Measurements from ENCODE around the gene TRIB2. TPM values are rescaled to one million over a fixed set of nuclear protein-coding genes. Genes with fewer than 3 reads are reported as not detected.

Gene TRIB2
- total and polyA plus RNA-seq, 9 of the 15 experiments (the other 6 are each of a cell fraction or from before 2014, with no cell fraction given), result 9.0 to 39.0 (median 26.3) TPM

GRCh38 chr2:12769492-12770105 lies 52.9 kb downstream of the TRIB2 start:
- Histone ChIP-seq H3K27ac (ENCODE audit: extremely low read depth, low read depth, low read length) (no peak overlapping the region), H2AFZ (ENCODE audit: low read depth, low read length) (no peak overlapping the region), H3K9me1 (ENCODE audit: control insufficient read depth, insufficient read depth, low read length) (no peaks in the 10 kb centered on the region), H3K36me3 (ENCODE audit: control insufficient read depth, insufficient read depth, low read length) (no peaks in the 10 kb centered on the region), H3K9me3 (replicated peaks; ENCODE audit: control insufficient read depth, insufficient read depth, low read depth, low read length) (no peaks in the 10 kb centered on the region), H3K79me2 (ENCODE audit: control insufficient read depth, insufficient read depth, low read length) (no peaks in the 10 kb centered on the region), H3K4me2 (ENCODE audit: insufficient read depth, low read length) (no peak overlapping the region), H3K4me3 (no peak overlapping the region), H3K27me3 (ENCODE audit: control insufficient read depth in 2 of 2, insufficient read depth in 2 of 2, low read length in 2 of 2) (peaks cover 27% of the 10 kb centered on the region in 2 experiments; a peak in 4 of 5 replicates), H3K9ac (ENCODE audit: insufficient read depth in 1 of 2, low read depth in 2 of 2, low read length in 2 of 2) (no peak overlapping the region), H3K4me1 (replicated peaks in 1 of 2; ENCODE audit: control insufficient read depth in 2 of 2, insufficient read depth in 2 of 2, low read length in 2 of 2) (no peaks in the 10 kb centered on the region; a peak in 1 of 5 replicates), H4K20me1 (replicated peaks; ENCODE audit: control insufficient read depth, insufficient read depth, low read length) (no peaks in the 10 kb centered on the region)
- FAIRE-seq (no peak), ATAC-seq (no peak), DNase-seq (ENCODE audit: extremely low read depth in 1 of 4, low spot score in 3 of 4) (no peak)
- no TSS peak for BruUV-seq (replicated peaks)
- ChIA-PET POLR2A (interaction anchor here (0.5 kb wide), 1 partner anchor 54 kb away, joined by 3 read pairs; no protein-coding TSS in a partner anchor), CTCF (ENCODE audit: low intra/inter-chr PET ratio) (no interaction called here)
- TF ChIP-seq SMARCA4 (IDR thresholded peaks at IDR 0.05) (no peak), ZNF512 (tag; IDR thresholded peaks at IDR 0.05) (peak; percentile 84)
- 2% methylated on average over 9 of the region's 9 CpGs for WGBS (ENCODE audit: insufficient coverage, low coverage, missing lambda C conversion rate)
- in situ Hi-C loops (cut with MboI), result no loop called here
- intact Hi-C loops (cut with micrococcal nuclease), result no loop called here

DNA sequence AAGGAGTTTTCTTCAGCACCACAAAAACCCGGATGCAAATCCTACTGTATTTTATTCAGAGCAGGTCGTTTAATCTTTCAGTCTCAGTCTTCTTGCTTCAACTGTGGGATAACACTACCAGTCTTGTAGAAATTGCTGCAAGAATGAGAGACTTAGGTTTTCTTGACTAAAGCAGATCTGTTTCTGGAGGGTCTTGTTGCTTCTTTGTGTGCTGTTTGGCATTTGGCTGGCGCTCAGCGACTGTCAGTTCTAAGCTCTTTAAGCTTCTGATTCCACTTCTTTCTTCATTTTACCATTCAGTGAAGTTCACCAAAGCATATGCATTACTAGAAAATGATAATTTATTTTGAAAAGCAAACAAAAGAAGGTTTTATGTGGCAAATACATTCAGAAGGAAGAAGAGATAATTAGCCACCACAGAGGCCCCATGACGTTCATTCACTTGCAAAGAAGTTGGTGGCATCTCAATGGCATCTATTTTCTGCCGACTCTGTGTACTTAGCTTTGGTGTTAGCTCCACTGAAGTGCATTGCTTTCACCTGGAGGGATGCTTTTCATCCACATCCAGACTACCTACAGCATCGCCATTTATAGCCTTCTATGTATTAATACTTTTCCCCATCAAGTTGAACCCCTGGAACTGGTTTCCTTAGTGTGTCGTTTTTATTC lies 53.7 kb downstream of the TRIB2 start:
- BruUV-seq (replicated peaks), result no TSS peak
- H3K4me1 ChIP-seq (replicated peaks in 1 of 2; ENCODE audit: control insufficient read depth in 2 of 2, insufficient read depth in 2 of 2, low read length in 2 of 2), result no peaks in the 10 kb centered on the region; a peak in 1 of 5 replicates
- in situ Hi-C loops (cut with MboI), result no loop called here
- TF ChIP-seq, protein P1, sequence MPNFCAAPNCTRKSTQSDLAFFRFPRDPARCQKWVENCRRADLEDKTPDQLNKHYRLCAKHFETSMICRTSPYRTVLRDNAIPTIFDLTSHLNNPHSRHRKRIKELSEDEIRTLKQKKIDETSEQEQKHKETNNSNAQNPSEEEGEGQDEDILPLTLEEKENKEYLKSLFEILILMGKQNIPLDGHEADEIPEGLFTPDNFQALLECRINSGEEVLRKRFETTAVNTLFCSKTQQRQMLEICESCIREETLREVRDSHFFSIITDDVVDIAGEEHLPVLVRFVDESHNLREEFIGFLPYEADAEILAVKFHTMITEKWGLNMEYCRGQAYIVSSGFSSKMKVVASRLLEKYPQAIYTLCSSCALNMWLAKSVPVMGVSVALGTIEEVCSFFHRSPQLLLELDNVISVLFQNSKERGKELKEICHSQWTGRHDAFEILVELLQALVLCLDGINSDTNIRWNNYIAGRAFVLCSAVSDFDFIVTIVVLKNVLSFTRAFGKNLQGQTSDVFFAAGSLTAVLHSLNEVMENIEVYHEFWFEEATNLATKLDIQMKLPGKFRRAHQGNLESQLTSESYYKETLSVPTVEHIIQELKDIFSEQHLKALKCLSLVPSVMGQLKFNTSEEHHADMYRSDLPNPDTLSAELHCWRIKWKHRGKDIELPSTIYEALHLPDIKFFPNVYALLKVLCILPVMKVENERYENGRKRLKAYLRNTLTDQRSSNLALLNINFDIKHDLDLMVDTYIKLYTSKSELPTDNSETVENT (CRISPR knock-in tag; IDR thresholded peaks at IDR 0.05), result no peak
- no peak for TF ChIP-seq GABPA (tag; conservative IDR thresholded peaks at IDR 0.05; ENCODE audit: low read depth)
- TF ChIP-seq MYC (IDR thresholded peaks at IDR 0.05; ENCODE audit: low read depth, low read length), result no peak
- TF ChIP-seq MYC (CRISPR knock-in tag; IDR thresholded peaks at IDR 0.05; ENCODE audit: borderline replicate concordance, low read depth), result no peak
- TF ChIP-seq ZNF695 (CRISPR knock-in tag; IDR thresholded peaks at IDR 0.05), result no peak
- TF ChIP-seq MIER1 (IDR thresholded peaks at IDR 0.05; ENCODE audit: low read depth), result no peak
- no peak for TF ChIP-seq STAT5B (CRISPR knock-in tag; IDR thresholded peaks at IDR 0.05)
- no peak for TF ChIP-seq HNRNPUL1 (IDR thresholded peaks at IDR 0.05; ENCODE audit: low read length)

More for the DNA sequence above, 53.7 kb downstream of the TRIB2 start:
- Histone ChIP-seq H3K4me3 (no peak overlapping the region), H4K20me1 (replicated peaks; ENCODE audit: control insufficient read depth, insufficient read depth, low read length) (no peaks in the 10 kb centered on the region), H3K9me1 (ENCODE audit: control insufficient read depth, insufficient read depth, low read length) (no peaks in the 10 kb centered on the region), H3K27me3 (ENCODE audit: control insufficient read depth in 2 of 2, insufficient read depth in 2 of 2, low read length in 2 of 2) (peaks cover 27% of the 10 kb centered on the region in 2 experiments; a peak in 4 of 5 replicates), H3K4me2 (ENCODE audit: insufficient read depth, low read length) (no peak overlapping the region), H3K9me3 (replicated peaks; ENCODE audit: control insufficient read depth, insufficient read depth, low read depth, low read length) (no peaks in the 10 kb centered on the region), H3K79me2 (ENCODE audit: control insufficient read depth, insufficient read depth, low read length) (no peaks in the 10 kb centered on the region), H3K36me3 (ENCODE audit: control insufficient read depth, insufficient read depth, low read length) (no peaks in the 10 kb centered on the region), H2AFZ (ENCODE audit: low read depth, low read length) (no peak overlapping the region), H3K9ac (ENCODE audit: insufficient read depth in 1 of 2, low read depth in 2 of 2, low read length in 2 of 2) (no peak overlapping the region), H3K27ac (ENCODE audit: extremely low read depth, low read depth, low read length) (no peak overlapping the region)
- CTCF ChIA-PET (ENCODE audit: low intra/inter-chr PET ratio), result no interaction called here
- POLR2A ChIA-PET, result no interaction called here
- intact Hi-C loops (cut with micrococcal nuclease), result no loop called here
- DNase-seq (ENCODE audit: extremely low read depth in 1 of 4, low spot score in 3 of 4) (no peak), ATAC-seq (no peak), FAIRE-seq (no peak)
- WGBS (ENCODE audit: insufficient coverage, low coverage, missing lambda C conversion rate), result 2% methylated on average over 8 of the region's 8 CpGs
